ENCODE results near the gene PPP2R5E.

GRCh38 chr14:63472986-63473788, 70.0 kb downstream of the PPP2R5E start:
- TF ChIP-seq CTCF (IDR thresholded peaks at IDR 0.05) (no peak), EZH2 (IDR thresholded peaks at IDR 0.05) (no peak), EZH2phosphoT487 (IDR thresholded peaks at IDR 0.05) (no peak)
